RWPE1 (cell line): Measurements from ENCODE around the gene CIB1.

Experiments
- CTCF ChIA-PET: fragments of 350-600 bp; sonication (Branson Sonifier 250); formaldehyde crosslinking; extraction: SDS; loops from one replicate; lab custom pipeline; 2021; lab: Yijun Ruan, JAX
- POLR2A ChIA-PET: fragments of 400-600 bp; formaldehyde crosslinking; extraction: SDS; loops from one replicate; lab custom pipeline; 2020; ENCODE audit warnings: antibody characterized with exemption; ENCODE audit not compliant: low non-redundant PET; lab: Yijun Ruan, JAX
- DNase-seq: peaks from one replicate; pipeline ENCODE4 v3.0.0; 2012; ENCODE audit warnings: low spot score
- H3K27ac ChIP-seq: fragments of 450-650 bp; 2 replicates; pipeline ENCODE4 v1.5.1; 2017
- CTCF ChIP-seq: fragments of 450-650 bp; conservative IDR thresholded peaks from 2 replicates; pipeline ENCODE4 v1.5.1; 2017; ENCODE audit warnings: low read depth, mild to moderate bottlenecking

CIB1 gene

GRCh38 chr15:90232196-90232595, 1.5 kb downstream of the CIB1 start:
- no peak for TF ChIP-seq CTCF
- ChIA-PET POLR2A (interaction anchor here (0.6 to 2.0 kb wide), 2 partner anchors 20 to 77 kb away, joined by 4 to 6 read pairs; no protein-coding TSS in a partner anchor), CTCF (interaction anchor here (0.6 to 1.8 kb wide), 8 partner anchors 11 to 131 kb away, joined by 3 to 7 read pairs (median 4); no protein-coding TSS in a partner anchor)
- DNase-seq: no peak
- H3K27ac ChIP-seq: peak overlapping the region; percentile 94

GRCh38 chr15:90231028-90232017, 2.4 kb downstream of the CIB1 start:
- POLR2A ChIA-PET: interaction anchor here (0.6 kb wide), 1 partner anchor 17 kb away, joined by 7 read pairs; no protein-coding TSS in a partner anchor
- peak overlapping the region; percentile 94 for H3K27ac ChIP-seq
- CTCF ChIA-PET: interaction anchor here (0.6 to 1.8 kb wide), 5 partner anchors 10 to 127 kb away, joined by 3 to 5 read pairs (median 4); no protein-coding TSS in a partner anchor
- no peak for DNase-seq
- no peak for TF ChIP-seq CTCF

GRCh38 chr15:90230610-90231009, 3.1 kb downstream of the CIB1 start:
- no peak for TF ChIP-seq CTCF
- ChIA-PET CTCF (interaction anchor here (0.6 kb wide), 1 partner anchor 8 kb away, joined by 3 read pairs; no protein-coding TSS in a partner anchor), POLR2A (no interaction called here)
- DNase-seq: no peak
- peak overlapping the region; percentile 94 for H3K27ac ChIP-seq

- POLR2A ChIA-PET: no interaction called here
- peak overlapping the region; percentile 94 for H3K27ac ChIP-seq
- no peak for DNase-seq
- TF ChIP-seq CTCF: no peak
- CTCF ChIA-PET: interaction anchor here (0.6 kb wide), 1 partner anchor 7 kb away, joined by 3 read pairs; no protein-coding TSS in a partner anchor
These were observed 3.7 kb downstream of the CIB1 start for GRCh38 chr15:90230071-90230494.

- peak overlapping the region; percentile 94 for H3K27ac ChIP-seq
- POLR2A ChIA-PET: interaction anchor here (0.9 kb wide), 1 partner anchor 39 kb away, joined by 3 read pairs; no protein-coding TSS in a partner anchor
- CTCF ChIA-PET: interaction anchor here (0.6 to 0.7 kb wide), 3 partner anchors 14 to 91 kb away, joined by 5 to 9 read pairs (median 5); no protein-coding TSS in a partner anchor
These were observed 4.8 kb downstream of the CIB1 start for GRCh38 chr15:90228960-90229359.

More at GRCh38 chr15:90228960-90229359, 4.8 kb downstream of the CIB1 start:
- DNase-seq: no peak
- no peak for TF ChIP-seq CTCF
